Measurements from ENCODE around the gene USP13. TPM values are rescaled to one million over a fixed set of nuclear protein-coding genes. Genes with fewer than 3 reads are reported as not detected.
"Not testable (repeated sequence)": the region's sequence is repeated elsewhere in the genome, so short reads cannot be mapped to it uniquely, and the experiment has no call there.

USP13 gene
- total and polyA plus RNA-seq, 4 donors = 3.5 to 9.3 (median 5.9) TPM

- Histone ChIP-seq H3K27me3 (ENCODE audit: control insufficient read depth in 1 of 2, insufficient read depth in 2 of 2, low read length in 1 of 2) (no peaks in the 10 kb centered on the region), H3K4me3 (ENCODE audit: low read length in 2 of 2) (no peak overlapping the region), H3K27ac (ENCODE audit: low read depth in 1 of 2, low read length in 2 of 2) (no peak overlapping the region), H3K9me3 (ENCODE audit: control insufficient read depth, low read length) (no peaks in the 10 kb centered on the region), H3K36me3 (ENCODE audit: control insufficient read depth in 1 of 2, insufficient read depth in 2 of 2, low read length in 1 of 2) (peaks cover 4 to 9% of the 10 kb centered on the region in 2 donors), H3K4me1 (ENCODE audit: control insufficient read depth in 1 of 2, insufficient read depth in 2 of 2, low read length in 2 of 2) (no peaks in the 10 kb centered on the region)
- 45 to 57% methylated on average over 9 of the region's 9 CpGs for WGBS, 2 donors
- intact Hi-C loops (cut with DNase I) = no loop called here
- ATAC-seq (ENCODE audit: low FRiP score) = no peak
- no peak for DNase-seq
These were observed 116.8 kb downstream of the USP13 start for GRCh38 chr3:179769411-179770247.

- no peaks in the 10 kb centered on the region for H3K27me3 ChIP-seq (ENCODE audit: control insufficient read depth in 1 of 2, insufficient read depth in 2 of 2, low read length in 1 of 2)
- intact Hi-C loops (cut with DNase I) = no loop called here
- 91 to 94% methylated on average over 4 of the region's 4 CpGs for WGBS, 2 donors
- DNase-seq (no peak), ATAC-seq (ENCODE audit: low FRiP score) (no peak)
- peaks cover under 1 to 4% of the 10 kb centered on the region in 2 donors for H3K36me3 ChIP-seq (ENCODE audit: control insufficient read depth in 1 of 2, insufficient read depth in 2 of 2, low read length in 1 of 2)
- H3K27ac ChIP-seq (ENCODE audit: low read depth in 1 of 2, low read length in 2 of 2) = no peak overlapping the region
- no peaks in the 10 kb centered on the region for H3K9me3 ChIP-seq (ENCODE audit: control insufficient read depth, low read length)
- H3K4me1 ChIP-seq (ENCODE audit: control insufficient read depth in 1 of 2, insufficient read depth in 2 of 2, low read length in 2 of 2) = no peaks in the 10 kb centered on the region
- no peak overlapping the region for H3K4me3 ChIP-seq (ENCODE audit: low read length in 2 of 2)
These were observed 119.0 kb downstream of the USP13 start for GRCh38 chr3:179771797-179772196.

DNA sequence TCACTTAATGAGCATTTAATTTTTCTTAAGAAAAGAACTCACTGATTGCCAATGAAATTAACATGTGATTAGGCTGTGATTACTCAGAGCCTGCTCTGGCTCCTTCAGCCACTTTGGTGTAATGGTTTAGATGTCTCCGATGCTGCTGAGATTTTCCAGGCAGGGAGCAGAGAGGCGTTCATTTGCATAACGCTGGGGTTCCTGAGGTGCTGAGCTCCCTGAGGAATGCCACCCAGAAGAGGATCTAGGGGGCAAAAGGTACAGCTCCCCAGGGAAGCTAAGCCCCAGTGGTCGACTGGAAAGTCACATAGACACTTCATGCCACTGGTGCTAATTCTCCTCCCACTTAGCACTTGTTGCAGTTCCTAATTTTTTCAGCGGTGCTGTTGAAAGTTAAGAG, 119.5 kb downstream of the USP13 start:
- no peaks in the 10 kb centered on the region for H3K27me3 ChIP-seq (ENCODE audit: control insufficient read depth in 1 of 2, insufficient read depth in 2 of 2, low read length in 1 of 2)
- no peaks in the 10 kb centered on the region for H3K4me1 ChIP-seq (ENCODE audit: control insufficient read depth in 1 of 2, insufficient read depth in 2 of 2, low read length in 2 of 2)
- WGBS, 2 donors = 60 to 66% methylated on average over 5 of the region's 5 CpGs
- H3K27ac ChIP-seq (ENCODE audit: low read depth in 1 of 2, low read length in 2 of 2) = no peak overlapping the region
- intact Hi-C loops (cut with DNase I) = no loop called here
- no peak overlapping the region for H3K4me3 ChIP-seq (ENCODE audit: low read length in 2 of 2)
- ATAC-seq (ENCODE audit: low FRiP score) (no peak), DNase-seq (no peak)
- no peaks in the 10 kb centered on the region for H3K36me3 ChIP-seq (ENCODE audit: control insufficient read depth in 1 of 2, insufficient read depth in 2 of 2, low read length in 1 of 2)
- no peaks in the 10 kb centered on the region for H3K9me3 ChIP-seq (ENCODE audit: control insufficient read depth, low read length)

DNA sequence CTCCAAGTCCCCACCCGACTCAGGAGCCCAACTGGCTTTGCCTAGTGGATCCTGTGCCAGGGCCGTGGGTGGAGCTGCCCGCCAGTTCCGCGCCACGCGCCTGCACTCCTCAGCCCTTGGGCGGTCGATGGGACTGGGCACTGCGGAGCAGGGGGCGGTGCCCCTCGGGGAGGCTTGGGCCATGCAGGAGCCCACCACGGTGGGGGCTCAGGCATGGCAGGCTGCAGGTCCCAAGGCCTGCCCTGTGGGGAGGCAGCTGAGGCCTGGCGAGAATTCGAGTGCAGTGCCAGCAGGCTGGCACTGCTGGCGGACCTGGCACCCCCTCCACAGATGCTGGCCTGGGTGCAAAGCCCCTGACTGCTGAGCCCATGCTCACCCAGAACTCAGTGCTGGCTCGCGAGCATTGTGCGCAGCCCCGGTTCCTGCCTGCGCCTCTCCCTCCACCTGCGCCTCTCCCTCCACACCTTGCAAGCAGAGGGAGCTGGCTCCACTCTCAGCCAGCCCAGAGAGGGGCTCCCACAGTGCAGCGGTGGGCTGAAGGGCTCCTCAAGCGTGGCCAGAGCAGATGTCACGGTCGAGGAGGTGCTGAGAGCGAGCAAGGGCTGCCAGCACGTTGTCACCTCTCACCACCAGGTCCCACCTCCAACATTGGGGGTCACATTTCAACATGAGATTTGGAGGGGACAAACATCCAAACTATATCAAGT, 122.7 kb downstream of the USP13 start:
- DNase-seq (no peak), ATAC-seq (ENCODE audit: low FRiP score) (no peak)
- intact Hi-C loops (cut with DNase I) = no loop called here
- Histone ChIP-seq H3K4me3 (ENCODE audit: low read length in 2 of 2) (no peak overlapping the region), H3K4me1 (ENCODE audit: control insufficient read depth in 1 of 2, insufficient read depth in 2 of 2, low read length in 2 of 2) (no peaks in the 10 kb centered on the region), H3K27me3 (ENCODE audit: control insufficient read depth in 1 of 2, insufficient read depth in 2 of 2, low read length in 1 of 2) (no peaks in the 10 kb centered on the region), H3K9me3 (ENCODE audit: control insufficient read depth, low read length) (no peaks in the 10 kb centered on the region), H3K27ac (ENCODE audit: low read depth in 1 of 2, low read length in 2 of 2) (no peak overlapping the region), H3K36me3 (ENCODE audit: control insufficient read depth in 1 of 2, insufficient read depth in 2 of 2, low read length in 1 of 2) (no peaks in the 10 kb centered on the region)
- 98 to 99% methylated on average over 28 of the region's 28 CpGs for WGBS, 2 donors

- WGBS, 2 donors = 87 to 92% methylated on average over 5 of the region's 5 CpGs
- intact Hi-C loops (cut with DNase I); H3K36me3 ChIP-seq (ENCODE audit: control insufficient read depth in 1 of 2, insufficient read depth in 2 of 2, low read length in 1 of 2); H3K9me3 ChIP-seq (ENCODE audit: control insufficient read depth, low read length); ATAC-seq (ENCODE audit: low FRiP score); H3K27me3 ChIP-seq (ENCODE audit: control insufficient read depth in 1 of 2, insufficient read depth in 2 of 2, low read length in 1 of 2); DNase-seq; H3K4me1 ChIP-seq (ENCODE audit: control insufficient read depth in 1 of 2, insufficient read depth in 2 of 2, low read length in 2 of 2); H3K4me3 ChIP-seq (ENCODE audit: low read length in 2 of 2); H3K27ac ChIP-seq (ENCODE audit: low read depth in 1 of 2, low read length in 2 of 2): not testable (repeated sequence)
These were observed 130.0 kb downstream of the USP13 start for GRCh38 chr3:179782841-179783240.

- peaks cover 2 to 5% of the 10 kb centered on the region in 2 donors for H3K36me3 ChIP-seq (ENCODE audit: control insufficient read depth in 1 of 2, insufficient read depth in 2 of 2, low read length in 1 of 2)
- ATAC-seq (ENCODE audit: low FRiP score) (no peak), DNase-seq (no peak)
- peaks cover 5% of the 10 kb centered on the region for H3K9me3 ChIP-seq (ENCODE audit: control insufficient read depth, low read length)
- H3K4me1 ChIP-seq (ENCODE audit: control insufficient read depth in 1 of 2, insufficient read depth in 2 of 2, low read length in 2 of 2) = no peaks in the 10 kb centered on the region
- no peak overlapping the region for H3K4me3 ChIP-seq (ENCODE audit: low read length in 2 of 2)
- H3K27me3 ChIP-seq (ENCODE audit: control insufficient read depth in 1 of 2, insufficient read depth in 2 of 2, low read length in 1 of 2) = no peaks in the 10 kb centered on the region
- 96 to 100% methylated on average over 1 of the region's 1 CpG for WGBS, 2 donors
- no peak overlapping the region for H3K27ac ChIP-seq (ENCODE audit: low read depth in 1 of 2, low read length in 2 of 2)
- intact Hi-C loops (cut with DNase I) = no loop called here
These were observed 136.2 kb downstream of the USP13 start for GRCh38 chr3:179788996-179789395.

GRCh38 chr3:179791793-179792192, 139.0 kb downstream of the USP13 start:
- Histone ChIP-seq H3K4me1 (ENCODE audit: control insufficient read depth in 1 of 2, insufficient read depth in 2 of 2, low read length in 2 of 2) (no peaks in the 10 kb centered on the region), H3K27me3 (ENCODE audit: control insufficient read depth in 1 of 2, insufficient read depth in 2 of 2, low read length in 1 of 2) (no peaks in the 10 kb centered on the region), H3K36me3 (ENCODE audit: control insufficient read depth in 1 of 2, insufficient read depth in 2 of 2, low read length in 1 of 2) (peaks cover 0 to 5% of the 10 kb centered on the region in 2 donors), H3K9me3 (ENCODE audit: control insufficient read depth, low read length) (peaks cover 5% of the 10 kb centered on the region), H3K4me3 (ENCODE audit: low read length in 2 of 2) (no peak overlapping the region), H3K27ac (ENCODE audit: low read depth in 1 of 2, low read length in 2 of 2) (no peak overlapping the region)
- 96% methylated on average over 3 of the region's 3 CpGs for WGBS, 2 donors
- no peak for ATAC-seq (ENCODE audit: low FRiP score)
- intact Hi-C loops (cut with DNase I) = no loop called here
- no peak for DNase-seq

DNA sequence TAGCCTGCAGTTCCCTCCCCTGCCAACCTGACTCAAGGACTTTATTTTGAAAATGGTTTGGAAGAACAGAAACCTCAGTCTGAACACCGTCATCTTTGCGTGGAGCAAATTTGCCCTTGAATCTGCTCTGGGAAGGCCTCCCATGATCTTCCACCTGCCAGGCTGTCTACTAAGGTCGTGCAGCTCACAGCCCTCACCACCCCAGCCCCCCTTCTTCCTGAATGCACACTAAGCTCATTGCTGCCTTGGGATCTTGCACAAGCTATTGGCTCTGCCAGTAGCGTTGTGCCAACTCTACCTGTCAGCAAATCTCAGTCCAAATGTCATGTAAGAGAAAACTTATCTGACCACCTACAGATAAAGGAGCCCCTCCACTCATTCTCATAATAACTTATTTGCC, 141.5 kb downstream of the USP13 start:
- Histone ChIP-seq H3K4me3 (ENCODE audit: low read length in 2 of 2) (no peak overlapping the region), H3K27ac (ENCODE audit: low read depth in 1 of 2, low read length in 2 of 2) (no peak overlapping the region), H3K36me3 (ENCODE audit: control insufficient read depth in 1 of 2, insufficient read depth in 2 of 2, low read length in 1 of 2) (peaks cover 0 to 1% of the 10 kb centered on the region in 2 donors), H3K9me3 (ENCODE audit: control insufficient read depth, low read length) (peaks cover 2% of the 10 kb centered on the region), H3K27me3 (ENCODE audit: control insufficient read depth in 1 of 2, insufficient read depth in 2 of 2, low read length in 1 of 2) (no peaks in the 10 kb centered on the region), H3K4me1 (ENCODE audit: control insufficient read depth in 1 of 2, insufficient read depth in 2 of 2, low read length in 2 of 2) (no peaks in the 10 kb centered on the region)
- no peak for DNase-seq
- 56 to 67% methylated on average over 4 of the region's 4 CpGs for WGBS, 2 donors
- intact Hi-C loops (cut with DNase I) = no loop called here
- ATAC-seq (ENCODE audit: low FRiP score) = no peak

DNA sequence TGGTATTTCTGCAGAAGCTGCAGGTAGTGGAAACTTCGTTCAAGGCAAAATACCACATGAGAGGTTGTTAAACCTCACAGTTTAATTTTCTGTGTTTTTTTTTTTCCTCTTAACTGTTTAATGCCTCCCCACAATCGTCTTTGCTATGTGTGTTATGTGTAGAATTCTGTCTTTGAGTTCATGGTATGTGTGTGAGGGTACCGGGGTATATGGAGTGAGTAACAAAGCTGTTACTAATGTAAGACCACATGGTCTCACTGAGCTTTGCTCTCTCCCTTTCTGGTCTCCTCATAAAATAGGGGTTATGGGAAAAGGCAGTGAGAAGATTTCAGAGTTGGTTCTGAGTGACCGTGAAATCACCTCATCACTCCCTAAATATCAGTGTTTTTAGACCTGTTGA, 143.6 kb downstream of the USP13 start:
- intact Hi-C loops (cut with DNase I) = no loop called here
- DNase-seq (no peak), ATAC-seq (ENCODE audit: low FRiP score) (no peak)
- no peaks in the 10 kb centered on the region for H3K36me3 ChIP-seq (ENCODE audit: control insufficient read depth in 1 of 2, insufficient read depth in 2 of 2, low read length in 1 of 2)
- no peaks in the 10 kb centered on the region for H3K27me3 ChIP-seq (ENCODE audit: control insufficient read depth in 1 of 2, insufficient read depth in 2 of 2, low read length in 1 of 2)
- no peak overlapping the region for H3K4me3 ChIP-seq (ENCODE audit: low read length in 2 of 2)
- H3K9me3 ChIP-seq (ENCODE audit: control insufficient read depth, low read length) = no peaks in the 10 kb centered on the region
- H3K4me1 ChIP-seq (ENCODE audit: control insufficient read depth in 1 of 2, insufficient read depth in 2 of 2, low read length in 2 of 2) = no peaks in the 10 kb centered on the region
- 48 to 52% methylated on average over 4 of the region's 4 CpGs for WGBS, 2 donors
- H3K27ac ChIP-seq (ENCODE audit: low read depth in 1 of 2, low read length in 2 of 2) = no peak overlapping the region

All from aorta (tissue), 5 donors.